Epithelial cell of prostate (primary cell): Measurements from ENCODE around the gene FRMD6.
A peak's percentile ranks its signal among the peaks of the same experiment; 100 is the strongest.

ENCODE experiments used
- DNase-seq: peaks from one replicate; pipeline ENCODE4 v3.0.0-alpha.2; 2011; ENCODE audit warnings: low read depth, low spot score
- H3K27ac ChIP-seq: fragments of 450-650 bp; 2 replicates; pipeline ENCODE4 v1.5.1; 2017; ENCODE audit warnings: mild to moderate bottlenecking

Gene FRMD6

DNA sequence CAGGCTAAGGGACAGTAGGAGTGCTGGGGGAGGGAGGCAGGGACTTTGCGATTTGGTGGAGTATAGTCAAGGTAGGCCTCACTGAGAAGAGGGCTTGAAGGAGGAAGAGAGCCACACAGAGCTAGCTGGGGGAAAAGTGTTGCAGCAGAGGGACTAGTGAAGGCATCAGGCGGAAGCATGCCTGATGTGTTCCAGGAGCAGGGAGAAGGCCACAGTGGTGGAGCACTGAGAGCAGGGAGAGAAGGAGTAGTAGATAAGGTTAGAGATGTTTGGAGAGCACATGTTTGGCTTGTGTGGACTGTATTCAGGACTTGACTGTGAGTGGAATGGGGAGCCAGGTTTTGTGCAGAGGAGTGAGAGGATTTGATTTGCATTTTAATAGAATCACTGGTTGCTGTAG is 9.0 kb downstream of the FRMD6 start:
- no peak for DNase-seq
- no peak overlapping the region for H3K27ac ChIP-seq

DNA sequence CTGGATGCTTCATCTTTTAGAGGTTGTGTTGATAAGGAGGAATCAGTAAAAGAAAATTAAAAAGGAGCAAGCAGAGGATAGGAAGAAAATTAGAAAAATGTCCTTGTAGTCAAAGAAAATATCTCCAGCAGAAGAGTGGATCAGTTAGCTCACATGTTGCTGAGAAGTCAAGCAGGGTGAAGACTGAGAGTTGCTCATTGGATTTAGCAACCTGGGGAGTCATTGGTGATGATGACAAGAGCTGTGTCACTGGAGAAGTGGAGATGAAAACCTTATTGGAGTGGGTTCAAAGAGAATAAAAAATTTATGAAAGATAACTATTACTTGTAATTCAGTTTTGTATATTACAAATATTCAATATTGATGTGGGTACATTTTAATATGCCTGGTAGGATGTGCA is 9.8 kb downstream of the FRMD6 start:
- no peak for DNase-seq
- H3K27ac ChIP-seq: no peak overlapping the region

DNA sequence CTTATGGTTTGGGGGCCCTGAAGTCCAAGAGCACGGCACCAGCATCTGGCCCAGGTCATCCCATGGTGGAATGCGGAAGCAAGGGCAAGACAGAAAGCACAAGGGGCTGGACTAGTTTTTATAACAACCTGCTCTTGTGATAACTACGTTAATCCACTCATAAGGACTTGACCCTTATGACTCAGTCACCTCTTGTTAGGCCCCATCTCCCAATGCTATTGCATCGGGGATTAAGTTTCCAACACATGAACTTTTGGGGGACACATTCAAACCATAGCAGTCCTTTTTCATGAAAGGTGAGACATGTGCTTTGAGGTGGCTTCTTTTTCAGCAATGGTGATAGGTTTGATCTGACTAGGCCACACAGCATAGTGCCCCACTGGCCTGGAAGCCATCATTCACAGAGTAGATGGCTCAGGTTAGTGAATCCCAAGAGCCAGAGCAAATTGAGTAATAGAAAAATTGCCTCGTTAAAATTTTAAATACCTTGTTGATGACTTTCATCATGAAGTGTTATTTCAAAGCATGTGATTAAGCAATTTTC is 12.1 kb downstream of the FRMD6 start:
- peak overlapping the region; percentile 19 for H3K27ac ChIP-seq
- DNase-seq: no peak

DNA sequence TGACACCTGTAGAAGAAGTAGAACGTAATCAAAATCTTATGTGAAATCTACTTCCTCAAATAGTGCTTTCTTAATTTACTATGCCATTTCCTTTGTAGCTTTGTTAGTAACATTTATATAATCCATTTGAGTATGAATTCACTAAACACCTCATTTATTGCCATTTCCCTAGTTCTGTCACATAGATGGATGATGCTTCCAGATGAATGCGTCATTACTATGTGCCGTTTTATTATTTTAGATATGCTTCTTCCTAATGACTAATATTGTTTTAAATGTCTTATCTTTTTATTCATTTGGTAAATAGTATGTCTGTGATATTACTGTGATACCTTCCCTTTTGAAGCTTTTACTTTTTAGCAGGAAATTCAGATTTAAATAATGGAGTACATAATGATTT is 14.4 kb downstream of the FRMD6 start:
- no peak overlapping the region for H3K27ac ChIP-seq
- DNase-seq: no peak

DNA sequence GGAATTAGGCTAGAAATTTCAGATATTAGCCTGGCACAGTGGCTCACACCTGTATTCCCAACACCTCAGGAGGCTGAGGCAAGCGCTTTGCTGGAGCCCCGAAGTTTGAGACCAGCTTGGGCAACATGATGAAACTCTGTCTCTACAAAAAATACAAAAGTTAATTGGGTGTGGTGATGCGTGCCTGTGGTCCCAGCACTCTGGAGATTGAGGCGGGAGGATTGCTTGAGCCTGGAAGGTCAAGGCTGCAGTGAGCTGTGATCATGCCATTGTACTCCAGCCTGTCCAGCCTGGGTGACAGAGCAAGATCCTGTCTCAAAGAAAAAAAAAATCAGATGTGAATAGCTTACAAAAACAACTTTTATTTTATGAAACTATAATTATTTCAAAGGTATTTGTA is 15.1 kb downstream of the FRMD6 start:
- H3K27ac ChIP-seq: no peak overlapping the region

DNA sequence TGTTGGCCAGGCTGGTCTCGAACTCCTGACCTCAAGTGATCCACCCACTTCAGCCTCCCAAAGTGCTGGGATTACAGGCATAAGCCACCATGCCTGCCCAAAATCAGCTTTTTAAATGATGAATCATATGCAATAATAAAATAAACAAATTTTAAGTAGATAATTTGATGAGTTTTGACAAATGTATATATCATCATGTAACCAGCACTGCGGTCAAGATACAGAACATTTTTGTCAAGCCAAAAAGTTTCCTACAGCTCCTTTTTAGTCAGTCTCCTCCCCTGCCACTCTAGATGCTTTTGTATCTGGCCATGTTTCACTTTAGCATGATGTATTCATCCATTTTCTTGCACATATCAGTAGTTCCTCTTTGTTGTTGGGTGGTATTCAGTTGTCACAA is 17.2 kb downstream of the FRMD6 start:
- no peak for DNase-seq
- no peak overlapping the region for H3K27ac ChIP-seq

More for the DNA sequence above, 15.1 kb downstream of the FRMD6 start:
- no peak for DNase-seq

DNA sequence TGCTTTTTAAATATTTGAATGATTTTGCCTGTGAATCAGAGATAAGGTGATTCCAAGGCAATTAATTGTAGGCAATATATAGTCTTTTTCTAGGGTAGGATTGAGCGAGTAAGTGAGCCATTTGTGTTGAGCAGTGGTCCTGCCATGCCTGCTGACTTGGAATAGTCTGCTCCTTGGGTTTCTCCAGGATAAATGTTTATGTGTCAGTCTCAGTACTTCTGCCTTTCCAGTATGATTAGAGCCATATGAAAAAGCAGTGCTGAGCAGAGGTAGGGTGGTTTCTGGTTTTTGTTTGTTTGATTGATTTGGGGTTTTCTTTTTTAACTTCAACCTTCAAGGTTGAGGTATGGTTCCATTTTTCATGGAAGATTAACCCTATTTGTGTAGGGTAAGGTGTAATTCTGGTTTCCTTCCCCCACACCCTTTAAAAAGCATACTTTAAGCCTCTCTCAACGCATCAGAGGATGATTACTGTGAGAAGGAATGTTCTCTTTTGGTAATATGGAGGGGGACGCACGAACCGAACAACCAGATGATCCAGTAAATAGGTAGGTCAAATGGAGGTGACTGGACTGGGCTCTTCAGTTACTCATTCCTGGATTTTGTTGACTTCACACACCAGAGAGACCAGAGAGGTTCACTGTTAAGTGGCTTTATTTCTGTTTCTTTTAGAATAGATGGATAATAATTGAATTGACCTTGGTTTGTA is 22.7 kb downstream of the FRMD6 start:
- H3K27ac ChIP-seq: peak overlapping the region; percentile 62
- peak; percentile 39 for DNase-seq

DNA sequence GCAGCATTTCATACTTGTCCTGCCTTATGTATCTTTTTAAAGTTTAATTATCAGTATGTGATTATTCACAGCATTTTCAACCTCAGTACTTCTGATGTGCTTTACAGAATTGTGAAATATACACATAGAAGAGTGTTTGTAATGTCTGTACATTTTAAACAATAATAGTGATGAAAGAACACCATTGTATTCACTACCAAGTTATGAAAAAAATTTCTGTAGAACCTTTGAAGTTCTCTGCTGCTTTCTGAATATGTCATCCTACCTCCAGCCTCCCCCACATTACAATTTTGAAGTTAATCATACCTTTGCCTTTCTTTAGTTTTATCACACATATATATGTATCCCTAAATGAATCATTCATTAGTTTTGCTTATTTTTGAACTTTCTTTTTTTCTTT is 24.8 kb downstream of the FRMD6 start:
- H3K27ac ChIP-seq: peak overlapping the region; percentile 62
- DNase-seq: no peak

DNA sequence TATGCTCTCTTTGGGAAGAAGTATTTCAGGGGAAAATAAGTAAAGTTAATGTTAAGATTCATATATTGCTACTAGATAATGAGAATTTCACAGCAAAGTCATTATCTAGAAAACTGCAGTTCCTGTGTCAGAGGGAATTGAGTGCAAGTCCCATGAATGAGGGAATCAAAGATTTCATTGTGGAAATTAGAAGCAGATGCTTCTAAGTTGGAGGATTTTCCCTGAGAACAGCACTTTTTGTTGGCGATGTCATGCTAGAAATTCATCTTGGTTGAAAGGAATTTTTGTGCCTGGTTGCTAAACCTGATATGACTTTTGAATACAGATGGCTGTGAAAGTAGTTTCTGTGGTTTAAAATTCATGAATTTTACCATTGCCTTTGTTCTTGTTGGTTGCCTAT is 25.6 kb downstream of the FRMD6 start:
- DNase-seq: no peak
- peak overlapping the region; percentile 62 for H3K27ac ChIP-seq

DNA sequence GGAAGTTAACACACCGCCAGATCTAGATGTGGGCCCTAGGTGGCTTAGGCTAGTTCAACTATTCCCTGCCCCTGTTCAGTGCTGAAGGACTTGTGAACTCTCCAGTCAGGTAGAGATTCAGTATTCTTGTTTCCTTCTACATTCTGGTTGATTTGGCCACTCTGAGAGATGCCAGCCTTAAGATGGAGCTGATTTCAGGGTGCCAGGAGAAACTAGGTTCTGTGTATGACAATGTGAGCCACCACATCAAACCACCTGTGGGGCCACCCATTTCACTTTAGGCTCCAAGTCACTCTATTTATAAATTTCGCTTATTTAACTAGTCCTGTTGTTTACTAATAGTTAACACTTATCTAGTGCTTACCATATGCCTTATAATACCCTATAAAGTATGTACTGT is 26.0 kb downstream of the FRMD6 start:
- no peak overlapping the region for H3K27ac ChIP-seq
- no peak for DNase-seq

DNA sequence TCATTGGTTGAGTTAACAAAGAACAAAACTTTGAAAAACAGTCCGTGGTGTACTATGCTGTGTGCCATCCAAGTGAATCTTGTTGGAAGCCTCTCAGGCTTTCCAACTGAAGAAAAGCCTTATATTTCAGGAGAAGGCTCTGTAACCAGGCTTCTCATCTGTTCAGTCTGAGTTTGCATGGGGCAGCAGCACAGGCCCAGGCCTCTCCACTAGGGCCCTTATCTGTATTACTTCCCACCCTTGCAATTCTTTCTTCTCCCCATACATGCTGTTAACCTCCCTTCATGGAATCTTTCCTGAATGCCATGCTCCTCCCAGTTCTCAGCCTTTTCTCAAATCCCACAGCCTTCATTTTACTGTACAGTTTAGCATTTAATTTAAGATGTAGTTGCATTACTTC is 28.3 kb downstream of the FRMD6 start:
- DNase-seq: no peak
- peak overlapping the region; percentile 3 for H3K27ac ChIP-seq

DNA sequence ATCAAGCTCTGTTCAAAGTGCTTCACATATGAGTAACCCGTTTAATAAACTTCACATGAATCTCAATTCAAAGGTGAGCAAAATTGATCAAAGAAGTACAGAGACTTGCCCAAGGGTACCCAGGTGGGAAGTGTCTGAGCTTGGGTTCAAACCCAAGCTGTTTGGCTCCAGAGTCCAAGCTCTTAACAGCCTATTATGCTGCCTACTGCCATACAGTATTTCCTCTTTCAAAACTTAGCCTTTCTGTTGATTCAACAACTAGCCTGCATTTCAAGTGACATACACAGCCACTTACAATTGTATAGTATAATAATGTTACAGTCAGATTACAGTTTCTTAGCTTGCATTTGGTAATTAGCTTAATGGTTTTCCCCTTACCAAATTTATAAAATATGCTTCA is 29.7 kb downstream of the FRMD6 start:
- no peak for DNase-seq
- H3K27ac ChIP-seq: peak overlapping the region; percentile 40

DNA sequence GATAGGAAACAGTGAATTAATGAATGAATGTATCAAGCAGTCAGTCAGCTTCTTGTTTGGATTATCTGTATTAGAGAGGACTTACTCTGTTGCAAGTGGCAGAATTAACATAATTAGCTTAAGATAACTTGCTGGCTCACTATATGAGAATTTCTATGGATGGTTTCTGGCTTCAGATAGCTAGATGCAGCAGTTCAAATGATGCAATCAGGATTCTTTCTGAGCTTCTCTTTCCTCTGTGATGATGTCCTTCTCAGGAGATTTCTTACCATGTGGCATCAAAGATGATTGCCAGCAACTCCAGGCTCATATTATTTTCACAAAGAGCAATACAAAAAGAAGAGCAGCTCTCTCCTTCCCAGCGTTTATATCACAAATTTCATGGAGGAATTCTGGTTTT is 30.7 kb downstream of the FRMD6 start:
- no peak for DNase-seq
- H3K27ac ChIP-seq: peak overlapping the region; percentile 40

DNA sequence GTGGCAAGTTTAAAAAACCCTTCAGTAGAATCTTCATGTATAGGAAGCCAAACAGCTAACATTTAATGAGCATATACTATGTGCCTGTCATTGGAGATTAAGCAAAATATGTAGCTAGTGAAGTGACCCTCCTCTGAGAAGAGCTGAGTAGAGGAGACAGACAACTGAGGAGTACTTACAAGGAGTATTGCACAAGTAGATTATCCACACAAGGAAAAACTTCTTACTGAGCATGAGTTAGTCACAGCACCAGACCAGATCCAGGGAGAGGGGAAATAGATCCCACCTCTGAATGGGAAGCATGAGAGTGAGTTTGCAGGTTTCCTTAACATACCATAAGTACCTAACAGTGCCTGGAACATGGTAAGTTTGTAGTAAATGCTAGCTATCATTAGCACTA is 33.0 kb downstream of the FRMD6 start:
- H3K27ac ChIP-seq: peak overlapping the region; percentile 12
- DNase-seq: no peak

DNA sequence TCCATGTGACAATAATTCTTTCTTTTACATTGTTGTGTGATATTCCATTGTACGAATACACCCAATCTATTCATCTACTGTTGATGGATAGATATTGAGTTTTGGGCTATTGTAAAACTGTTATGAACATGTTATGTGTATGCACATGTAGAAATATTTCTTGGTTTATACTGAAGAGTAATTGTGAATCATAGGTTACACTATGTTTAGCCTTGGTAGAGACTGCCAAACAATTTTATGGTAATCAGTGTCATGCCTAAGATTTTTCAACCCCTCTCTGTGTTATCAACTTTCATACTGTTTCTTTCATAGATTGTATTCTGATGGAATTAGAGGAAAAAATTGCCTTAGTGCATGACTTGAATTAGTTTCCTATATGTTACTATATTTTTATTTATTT is 39.5 kb downstream of the FRMD6 start:
- DNase-seq: no peak

DNA sequence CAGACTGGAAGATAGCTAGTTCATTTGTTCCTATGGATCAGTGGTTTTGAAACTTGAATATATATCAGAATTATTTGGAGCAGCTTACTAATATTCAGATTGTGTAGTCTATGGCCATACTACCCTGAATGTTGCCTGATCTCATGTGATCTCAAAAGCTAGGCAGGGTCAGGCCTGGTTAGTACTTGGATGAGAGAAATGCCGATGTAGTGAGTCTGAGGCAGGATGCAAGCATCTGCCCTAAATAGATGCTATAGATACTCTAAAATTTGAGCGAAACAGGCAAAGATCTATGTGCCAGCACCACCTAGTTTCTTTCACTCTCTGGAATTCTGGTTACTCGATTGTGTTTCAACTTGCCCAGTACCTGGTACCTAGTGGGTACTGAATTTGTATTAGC is 40.9 kb downstream of the FRMD6 start:
- H3K27ac ChIP-seq: no peak overlapping the region
- DNase-seq: no peak

More for the DNA sequence above, 39.5 kb downstream of the FRMD6 start:
- peak overlapping the region; percentile 43 for H3K27ac ChIP-seq

DNA sequence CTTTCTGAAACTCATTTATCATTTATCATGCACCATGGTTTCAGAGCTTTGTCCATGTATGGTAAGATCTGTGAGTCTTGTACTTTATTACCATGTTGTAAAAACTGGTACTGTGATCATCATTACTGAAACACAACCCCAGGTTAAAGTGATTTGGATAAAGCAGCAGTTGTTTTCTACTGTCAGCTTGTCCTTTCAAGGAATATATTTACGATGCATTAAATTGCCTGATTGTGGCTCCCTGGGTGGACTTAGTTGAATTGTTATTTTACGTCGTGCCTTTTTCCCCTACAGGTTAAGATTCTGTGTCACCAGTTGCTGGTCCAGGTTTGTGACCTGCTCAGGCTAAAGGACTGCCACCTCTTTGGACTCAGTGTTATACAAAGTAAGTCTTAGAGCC is 46.1 kb downstream of the FRMD6 start:
- no peak for DNase-seq
- no peak overlapping the region for H3K27ac ChIP-seq

DNA sequence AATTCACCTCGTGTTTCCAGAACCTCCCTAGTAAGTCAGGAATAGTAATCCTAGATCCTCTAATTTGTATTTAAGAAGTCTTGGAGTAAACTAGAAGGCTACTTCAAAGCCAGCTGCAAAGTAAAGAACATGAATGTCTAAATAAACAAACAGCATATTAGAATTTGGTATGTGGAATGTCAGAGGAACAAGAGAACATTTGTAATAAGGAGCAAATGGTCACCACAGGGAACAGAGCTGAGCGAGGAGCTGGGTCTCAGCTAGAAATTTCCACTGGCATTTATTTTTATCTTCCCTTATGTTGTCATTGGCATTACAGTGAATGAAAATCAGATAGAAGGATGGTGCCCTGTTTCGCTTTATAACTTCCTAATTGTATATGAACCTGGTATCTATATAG is 50.2 kb downstream of the FRMD6 start:
- H3K27ac ChIP-seq: no peak overlapping the region
- DNase-seq: no peak

DNA sequence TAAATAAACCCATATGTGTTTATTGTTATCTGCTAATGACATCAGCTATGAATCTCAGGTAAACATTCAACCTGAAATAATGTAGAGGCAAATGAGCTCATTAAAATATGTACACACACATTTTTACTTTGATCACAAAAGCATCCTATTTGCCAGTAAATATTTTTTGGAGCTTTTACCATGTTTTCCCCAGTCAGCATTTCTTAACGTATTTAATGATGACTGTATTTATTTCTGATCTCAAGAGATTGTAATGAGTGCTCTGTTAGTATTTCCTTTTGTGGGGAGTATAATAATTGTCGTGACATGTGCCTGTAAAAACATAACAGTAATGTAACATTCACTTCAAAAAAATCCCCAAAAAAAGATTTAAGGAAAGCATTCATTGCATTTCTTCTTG is 52.1 kb downstream of the FRMD6 start:
- H3K27ac ChIP-seq: no peak overlapping the region
- DNase-seq: no peak

DNA sequence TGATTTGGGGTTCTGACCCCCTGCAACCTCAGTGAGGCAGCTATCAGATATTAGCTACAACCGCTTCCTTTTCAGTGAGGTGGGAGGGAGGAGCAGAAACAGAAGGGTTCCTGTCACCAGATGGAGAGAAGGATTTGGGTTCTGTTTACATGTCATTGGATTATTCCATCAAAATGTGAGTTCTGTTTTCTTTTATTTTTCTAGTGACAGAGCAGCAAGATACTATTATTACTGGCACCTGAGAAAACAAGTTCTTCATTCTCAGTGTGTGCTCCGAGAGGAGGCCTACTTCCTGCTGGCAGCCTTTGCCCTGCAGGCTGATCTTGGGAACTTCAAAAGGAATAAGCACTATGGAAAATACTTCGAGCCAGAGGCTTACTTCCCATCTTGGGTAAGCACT is 52.8 kb downstream of the FRMD6 start:
- H3K27ac ChIP-seq: no peak overlapping the region

DNA sequence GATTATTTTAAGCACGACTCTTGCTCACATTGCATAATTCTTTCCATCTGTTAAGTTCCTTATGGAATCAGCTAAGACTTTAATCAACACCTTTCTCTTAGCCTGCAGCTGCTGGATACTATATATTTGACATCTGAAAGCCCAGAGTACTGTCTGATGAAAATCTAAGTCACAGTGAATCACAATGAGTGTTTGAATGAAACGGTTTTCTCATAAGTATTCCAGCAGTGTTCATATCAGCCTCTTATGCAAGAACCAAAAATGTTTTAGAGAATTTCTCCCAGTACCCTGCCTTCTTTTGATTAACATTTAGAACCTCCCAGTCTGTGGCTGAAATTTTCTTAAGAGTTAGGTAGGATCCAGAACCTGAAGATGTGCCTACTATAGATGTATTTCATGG is 55.6 kb downstream of the FRMD6 start:
- H3K27ac ChIP-seq: peak overlapping the region; percentile 19
- no peak for DNase-seq

More for the DNA sequence above, 52.8 kb downstream of the FRMD6 start:
- DNase-seq: no peak

DNA sequence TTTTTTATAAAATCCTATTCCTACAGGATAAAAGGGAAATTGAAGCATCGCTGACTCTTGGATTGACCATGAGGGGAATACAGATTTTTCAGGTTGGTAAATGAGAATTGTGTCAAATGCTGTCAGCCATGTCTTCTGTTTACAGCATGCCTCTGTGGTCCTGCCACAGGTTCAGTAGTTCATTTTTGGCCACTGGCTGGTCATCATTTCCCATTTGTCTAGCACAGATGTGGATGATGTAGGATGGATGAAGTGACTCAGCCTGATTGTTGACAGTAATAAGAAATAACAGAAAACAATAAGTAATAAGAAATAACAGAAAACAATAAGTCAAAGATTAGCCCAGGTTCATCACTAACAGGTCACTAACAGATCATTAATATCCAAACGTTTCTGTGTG is 59.8 kb downstream of the FRMD6 start:
- DNase-seq: no peak
- H3K27ac ChIP-seq: no peak overlapping the region
